BLaER1 treated with 17β-estradiol and CSF1 and Interleukin-3, amounts not matched to agents 10 nM and 100 nM (cell line): ENCODE results near the gene VIPR2.

Experiments
- H3K27ac ChIP-seq, 11 experiments: shearing (Covaris generic); formaldehyde crosslinking; 2 replicates each; pipeline ENCODE4 v1.8.1; 2022
- H3K27me3 ChIP-seq, 11 experiments: shearing (Covaris generic); formaldehyde crosslinking; 2 replicates each; pipeline ENCODE4 v1.8.1; 2022
- H3K36me3 ChIP-seq, 11 experiments: shearing (Covaris generic); formaldehyde crosslinking; 2 replicates each; pipeline ENCODE4 v1.8.1; 2022
- H3K4me1 ChIP-seq, 10 experiments: shearing (Covaris generic); formaldehyde crosslinking; 2 replicates each; pipeline ENCODE4 v1.8.1; 2022
- H3K4me2 ChIP-seq, 11 experiments: shearing (Covaris generic); formaldehyde crosslinking; 2 replicates each; pipeline ENCODE4 v1.8.1; 2022
- H3K4me3 ChIP-seq, 10 experiments: shearing (Covaris generic); formaldehyde crosslinking; 2 replicates each; pipeline ENCODE4 v1.8.1; 2022
- H3K9ac ChIP-seq, 11 experiments: shearing (Covaris generic); formaldehyde crosslinking; 2 replicates each; pipeline ENCODE4 v1.8.1; 2022
- H3K9me3 ChIP-seq, 11 experiments: shearing (Covaris generic); formaldehyde crosslinking; replicated peaks in 1 of 11; 2 replicates each; pipeline ENCODE4 v1.8.1; 2022
- H4K20me1 ChIP-seq, 11 experiments: shearing (Covaris generic); formaldehyde crosslinking; 2 replicates each; pipeline ENCODE4 v1.8.1; 2022
- Cebpa-rat ChIP-seq, 11 experiments: shearing (Covaris generic); IDR thresholded peaks; 2 replicates each; pipeline ENCODE4 v1.8.1; 2022

VIPR2 gene

GRCh38 chr7:159059629-159060028, 85.0 kb downstream of the VIPR2 start:
- peaks cover 28 to 33% (median 30%) of the 10 kb centered on the region in 11 experiments for H3K9me3 ChIP-seq
- no peak for TF ChIP-seq Cebpa-rat (IDR thresholded peaks at IDR 0.05)
- no peaks in the 10 kb centered on the region for H3K4me1 ChIP-seq
- H3K9ac ChIP-seq = no peak overlapping the region
- no peaks in the 10 kb centered on the region for H3K27me3 ChIP-seq
- no peak overlapping the region for H3K4me3 ChIP-seq
- H3K4me2 ChIP-seq = no peak overlapping the region
- no peaks in the 10 kb centered on the region for H4K20me1 ChIP-seq
- H3K36me3 ChIP-seq = no peaks in the 10 kb centered on the region
- no peak overlapping the region for H3K27ac ChIP-seq

DNA sequence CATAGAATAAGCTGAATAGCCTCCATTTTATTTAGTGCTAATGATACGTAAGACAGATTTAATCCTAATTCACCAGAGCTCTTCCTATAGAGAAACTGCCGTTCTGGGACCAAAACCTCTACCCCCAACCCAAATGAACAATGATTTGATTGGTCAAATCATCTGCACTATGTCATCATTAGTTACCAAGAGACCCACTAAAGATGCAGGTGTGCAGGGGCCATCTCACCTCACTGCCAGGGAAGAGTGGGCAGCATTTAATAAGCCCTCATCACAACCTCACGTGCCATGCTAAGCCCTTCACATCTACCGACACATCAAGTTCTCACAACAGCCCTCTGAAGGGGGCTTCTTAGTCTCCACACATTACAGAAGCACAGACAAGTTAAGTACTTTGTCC, 87.0 kb downstream of the VIPR2 start:
- no peaks in the 10 kb centered on the region for H4K20me1 ChIP-seq
- no peaks in the 10 kb centered on the region for H3K4me1 ChIP-seq
- no peak overlapping the region for H3K4me2 ChIP-seq
- H3K9me3 ChIP-seq = peaks cover 25 to 35% (median 31%) of the 10 kb centered on the region in 11 experiments
- no peak for TF ChIP-seq Cebpa-rat (IDR thresholded peaks at IDR 0.05)
- H3K36me3 ChIP-seq = no peaks in the 10 kb centered on the region
- no peak overlapping the region for H3K4me3 ChIP-seq
- H3K27me3 ChIP-seq = no peaks in the 10 kb centered on the region
- no peak overlapping the region for H3K27ac ChIP-seq
- H3K9ac ChIP-seq = no peak overlapping the region

- H3K4me3 ChIP-seq = no peak overlapping the region
- peaks cover 23 to 35% (median 30%) of the 10 kb centered on the region in 11 experiments for H3K9me3 ChIP-seq
- H3K4me2 ChIP-seq = no peak overlapping the region
- TF ChIP-seq Cebpa-rat (IDR thresholded peaks at IDR 0.05) = no peak
- H3K27ac ChIP-seq = no peak overlapping the region
- no peaks in the 10 kb centered on the region for H4K20me1 ChIP-seq
- no peaks in the 10 kb centered on the region for H3K27me3 ChIP-seq
- H3K4me1 ChIP-seq = no peaks in the 10 kb centered on the region
- no peak overlapping the region for H3K9ac ChIP-seq
- no peaks in the 10 kb centered on the region for H3K36me3 ChIP-seq
Measured at GRCh38 chr7:159056737-159057136, 87.9 kb downstream of the VIPR2 start.

GRCh38 chr7:159051916-159052315, 92.8 kb downstream of the VIPR2 start:
- peaks cover 0 to 35% (median 20%) of the 10 kb centered on the region in 10 experiments; a peak in 13 of 20 replicates for H3K4me1 ChIP-seq
- H3K4me2 ChIP-seq = no peak overlapping the region
- H3K4me3 ChIP-seq = no peak overlapping the region
- H4K20me1 ChIP-seq = no peaks in the 10 kb centered on the region
- H3K27me3 ChIP-seq = peaks cover 13 to 18% (median 17%) of the 10 kb centered on the region in 11 experiments; a peak in 21 of 22 replicates
- H3K9me3 ChIP-seq = peaks cover 21 to 40% (median 29%) of the 10 kb centered on the region in 11 experiments
- no peak overlapping the region for H3K27ac ChIP-seq
- H3K9ac ChIP-seq = no peak overlapping the region
- H3K36me3 ChIP-seq = no peaks in the 10 kb centered on the region
- TF ChIP-seq Cebpa-rat (IDR thresholded peaks at IDR 0.05) = no peak

DNA sequence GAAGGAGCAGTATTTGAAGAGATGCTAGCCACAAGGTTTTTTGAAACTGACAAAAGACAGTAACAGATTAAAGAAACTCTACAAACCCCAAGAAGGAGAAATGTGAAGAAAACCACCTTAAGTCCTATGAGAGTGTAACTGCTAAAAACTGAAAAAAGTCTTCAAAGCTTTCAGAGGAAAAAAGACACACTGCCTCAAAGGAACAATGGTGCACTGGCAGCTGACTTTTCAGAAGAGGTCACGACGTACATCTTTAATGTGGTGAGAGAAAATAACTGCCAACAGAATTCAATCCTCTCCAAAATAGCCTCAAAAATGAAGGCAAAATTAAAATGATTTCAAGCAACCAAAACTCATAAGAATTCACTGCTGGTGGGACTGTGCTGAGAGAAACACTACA, 94.0 kb downstream of the VIPR2 start:
- peaks cover 0 to 35% (median 20%) of the 10 kb centered on the region in 10 experiments; a peak in 13 of 20 replicates for H3K4me1 ChIP-seq
- H4K20me1 ChIP-seq = no peaks in the 10 kb centered on the region
- H3K4me3 ChIP-seq = peak overlapping the region in 1 of 10 experiments; percentile 6; a peak in 1 of 20 replicates
- no peak overlapping the region for H3K27ac ChIP-seq
- H3K9me3 ChIP-seq = peaks cover 21 to 40% (median 29%) of the 10 kb centered on the region in 11 experiments
- no peak for TF ChIP-seq Cebpa-rat (IDR thresholded peaks at IDR 0.05)
- peaks cover 13 to 18% (median 17%) of the 10 kb centered on the region in 11 experiments; a peak in 21 of 22 replicates for H3K27me3 ChIP-seq
- no peak overlapping the region for H3K9ac ChIP-seq
- peak overlapping the region in 6 of 11 experiments; percentile 13 to 65 (median 47); a peak in 10 of 22 replicates for H3K4me2 ChIP-seq
- no peaks in the 10 kb centered on the region for H3K36me3 ChIP-seq

GRCh38 chr7:159049266-159050025, 95.2 kb downstream of the VIPR2 start:
- no peak for TF ChIP-seq Cebpa-rat (IDR thresholded peaks at IDR 0.05)
- Histone ChIP-seq H3K36me3 (no peaks in the 10 kb centered on the region), H3K4me2 (peak overlapping the region in 8 of 11 experiments; percentile 37 to 69 (median 61); a peak in 18 of 22 replicates), H3K9me3 (peaks cover 21 to 40% (median 29%) of the 10 kb centered on the region in 11 experiments), H3K4me3 (no peak overlapping the region), H4K20me1 (no peaks in the 10 kb centered on the region), H3K4me1 (peaks cover 0 to 35% (median 20%) of the 10 kb centered on the region in 10 experiments; a peak in 13 of 20 replicates), H3K9ac (no peak overlapping the region), H3K27ac (no peak overlapping the region; a peak in 1 of 22 replicates), H3K27me3 (peaks cover 13 to 18% (median 17%) of the 10 kb centered on the region in 11 experiments; a peak in 21 of 22 replicates)

DNA sequence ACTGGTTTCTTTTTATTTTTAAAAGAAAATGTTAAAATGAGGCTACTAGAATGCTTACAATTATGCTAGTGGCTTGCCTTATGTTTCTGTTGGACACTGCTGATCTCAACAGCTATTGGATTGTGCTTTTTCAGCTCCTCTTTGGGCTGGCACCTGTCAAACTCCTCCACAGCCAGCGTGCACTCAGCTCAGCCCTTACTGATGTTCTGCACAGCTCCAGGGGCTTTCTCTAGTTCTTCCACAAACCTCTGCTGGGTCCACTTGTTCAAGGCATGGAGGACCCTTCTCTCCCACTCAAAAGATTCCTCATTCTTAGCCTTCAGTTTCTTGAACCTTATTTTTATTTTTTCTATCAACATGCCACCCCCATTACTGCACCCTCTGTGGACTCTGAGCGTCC, 96.0 kb downstream of the VIPR2 start:
- Histone ChIP-seq H4K20me1 (no peaks in the 10 kb centered on the region), H3K4me3 (no peak overlapping the region), H3K27me3 (peaks cover 13 to 18% (median 17%) of the 10 kb centered on the region in 11 experiments; a peak in 21 of 22 replicates), H3K9me3 (peaks cover 23 to 45% (median 35%) of the 10 kb centered on the region in 11 experiments), H3K36me3 (0 out of 22 replicates have a peak, but pooled peaks cover 0 to 2% (median 0%) of the 10 kb centered on the region in 11 experiments), H3K27ac (no peak overlapping the region), H3K4me2 (peak overlapping the region in 8 of 11 experiments; percentile 37 to 69 (median 61); a peak in 11 of 22 replicates), H3K9ac (no peak overlapping the region), H3K4me1 (peaks cover 0 to 35% (median 20%) of the 10 kb centered on the region in 10 experiments; a peak in 13 of 20 replicates)
- TF ChIP-seq Cebpa-rat (IDR thresholded peaks at IDR 0.05) = no peak

GRCh38 chr7:159047536-159047935, 97.1 kb downstream of the VIPR2 start:
- H3K27me3 ChIP-seq = peaks cover 13 to 18% (median 17%) of the 10 kb centered on the region in 11 experiments; a peak in 21 of 22 replicates
- H3K4me2 ChIP-seq = no peak overlapping the region
- no peak overlapping the region for H3K4me3 ChIP-seq
- H4K20me1 ChIP-seq = no peaks in the 10 kb centered on the region
- no peak for TF ChIP-seq Cebpa-rat (IDR thresholded peaks at IDR 0.05)
- 0 out of 22 replicates have a peak, but pooled peaks cover 0 to 2% (median 0%) of the 10 kb centered on the region in 11 experiments for H3K36me3 ChIP-seq
- no peak overlapping the region for H3K9ac ChIP-seq
- peaks cover 22 to 45% (median 32%) of the 10 kb centered on the region in 11 experiments for H3K9me3 ChIP-seq
- H3K27ac ChIP-seq = no peak overlapping the region
- peaks cover 0 to 36% (median 23%) of the 10 kb centered on the region in 10 experiments; a peak in 13 of 20 replicates for H3K4me1 ChIP-seq

DNA sequence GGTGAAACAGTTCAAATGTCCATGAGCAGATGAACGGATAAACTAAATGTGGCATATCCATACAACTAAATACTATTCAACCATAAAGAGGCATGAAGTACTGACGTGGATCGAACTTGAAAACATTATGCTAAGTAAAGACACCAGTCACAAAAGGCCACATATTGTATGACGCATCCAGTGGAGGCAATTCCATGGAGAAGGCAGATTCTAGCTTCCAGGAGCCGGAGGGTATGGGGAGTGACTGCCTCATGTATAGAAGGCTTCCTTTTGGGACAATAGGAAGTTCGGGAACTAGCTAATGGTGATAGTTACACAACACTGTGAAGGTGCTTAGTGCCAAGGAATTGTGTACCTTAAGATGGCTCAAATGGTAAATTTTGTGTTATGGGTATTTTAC, 98.4 kb downstream of the VIPR2 start:
- Histone ChIP-seq H3K4me2 (no peak overlapping the region), H3K9ac (no peak overlapping the region), H3K4me3 (no peak overlapping the region), H4K20me1 (no peaks in the 10 kb centered on the region), H3K27me3 (peaks cover 13 to 18% (median 17%) of the 10 kb centered on the region in 11 experiments; a peak in 21 of 22 replicates), H3K9me3 (peaks cover 15 to 33% (median 21%) of the 10 kb centered on the region in 11 experiments), H3K27ac (no peak overlapping the region), H3K36me3 (0 out of 22 replicates have a peak, but pooled peaks cover 0 to 2% (median 0%) of the 10 kb centered on the region in 11 experiments), H3K4me1 (peaks cover 0 to 47% (median 35%) of the 10 kb centered on the region in 10 experiments; a peak in 15 of 20 replicates)
- no peak for TF ChIP-seq Cebpa-rat (IDR thresholded peaks at IDR 0.05)
